HG03097 (cell line): Measurements from ENCODE around the gene CEACAM1.
"Not testable (repeated sequence)": the region's sequence is repeated elsewhere in the genome, so short reads cannot be mapped to it uniquely, and the experiment has no call there.

Source experiments
- ATAC-seq: cut with Tn5 transposase; IDR thresholded peaks from one replicate; pipeline ENCODE4 v1.9.1; 2021; ENCODE audit not compliant: unreplicated experiment, low FRiP score

Gene CEACAM1

GRCh38 chr19:42478765-42479311 is 49.4 kb downstream of the CEACAM1 start:
- ATAC-seq = no peak

GRCh38 chr19:42477933-42478332 is 50.3 kb downstream of the CEACAM1 start:
- ATAC-seq = no peak

- ATAC-seq = no peak
Observed at GRCh38 chr19:42477117-42477516, 51.2 kb downstream of the CEACAM1 start.

- no peak for ATAC-seq
Observed at GRCh38 chr19:42475366-42475765, 52.9 kb downstream of the CEACAM1 start.

DNA sequence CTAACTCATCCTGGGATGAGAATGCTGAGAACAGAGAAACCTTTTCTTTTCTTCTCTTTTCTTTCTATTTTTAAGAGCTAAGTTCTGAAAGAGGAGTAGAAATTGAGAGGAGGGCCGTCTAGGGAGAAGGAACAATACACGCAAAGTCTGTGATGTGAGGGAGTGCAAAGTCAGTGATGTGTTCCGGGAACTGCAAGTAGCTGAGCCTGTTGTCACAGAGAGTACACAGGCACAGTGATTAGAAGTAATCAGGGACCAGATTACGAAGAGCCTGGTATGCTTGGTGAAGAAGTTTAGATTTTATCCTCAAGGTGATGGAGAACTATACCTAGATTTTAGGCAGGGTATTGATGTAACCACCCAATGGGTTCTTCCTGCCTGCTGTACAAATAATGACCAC is 53.5 kb downstream of the CEACAM1 start:
- ATAC-seq = no peak

- ATAC-seq = no peak
Observed at GRCh38 chr19:42473686-42474085, 54.6 kb downstream of the CEACAM1 start.

GRCh38 chr19:42472402-42473147 is 55.7 kb downstream of the CEACAM1 start:
- ATAC-seq = no peak

DNA sequence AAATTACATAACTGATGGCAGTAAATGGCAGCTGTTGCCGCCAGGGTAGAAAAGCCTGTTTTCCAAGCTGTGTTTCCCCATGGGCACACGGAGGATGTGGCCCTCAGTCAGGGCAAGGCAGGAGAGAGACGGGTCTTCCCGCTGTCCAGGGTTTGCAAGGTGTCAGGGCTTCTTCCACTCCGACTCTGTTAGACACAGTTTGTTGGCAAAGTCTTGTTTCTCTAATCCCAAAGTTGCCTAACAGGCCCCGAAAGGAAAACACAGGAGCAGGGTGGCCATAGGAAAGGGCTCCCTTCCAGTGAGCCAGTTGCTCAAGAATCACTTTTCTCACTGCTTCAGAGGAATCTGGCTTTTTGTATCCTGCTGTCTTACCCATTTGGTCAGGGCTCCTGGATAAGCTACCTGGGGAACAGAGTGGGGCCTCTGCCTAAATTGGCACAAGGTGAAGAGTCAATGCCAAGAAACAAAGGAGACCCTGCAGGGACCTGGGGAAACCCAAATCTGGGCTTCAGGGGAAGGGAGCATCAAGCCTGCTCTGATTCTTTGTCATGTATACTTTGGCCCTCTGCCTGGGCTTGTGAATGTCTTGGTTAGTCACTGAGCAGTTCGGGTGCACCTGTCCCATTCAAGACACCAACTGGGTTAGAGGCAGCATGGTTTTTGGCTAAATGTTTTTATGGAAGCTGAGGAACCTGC is 56.6 kb downstream of the CEACAM1 start:
- ATAC-seq = no peak

- ATAC-seq = no peak
Observed at GRCh38 chr19:42469311-42470235, 58.7 kb downstream of the CEACAM1 start.

DNA sequence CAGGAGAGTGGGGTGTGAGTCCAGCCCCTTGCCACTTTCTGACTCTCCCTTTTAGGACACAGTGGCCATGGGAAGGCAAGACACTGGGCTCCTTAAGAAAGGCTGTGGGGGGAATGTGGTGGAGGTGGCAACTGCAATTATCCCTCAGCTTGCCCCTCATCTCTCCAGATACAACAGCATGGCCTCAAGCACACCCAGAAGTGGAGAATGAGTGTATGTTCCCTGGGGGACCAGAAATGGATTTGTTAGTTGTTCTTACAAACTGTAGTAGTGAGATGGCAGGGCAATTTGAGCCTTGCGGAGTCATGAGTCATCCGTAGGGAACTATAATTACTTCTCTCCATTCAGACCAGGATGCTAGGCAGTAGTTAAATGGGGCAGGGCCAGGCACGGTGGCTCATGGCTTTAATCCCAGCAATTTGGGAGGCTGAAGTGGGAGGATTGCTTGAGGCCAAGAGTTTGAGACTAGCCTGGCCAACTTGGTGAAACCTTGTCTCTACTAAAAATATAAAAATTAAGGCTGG is 59.9 kb downstream of the CEACAM1 start:
- no peak for ATAC-seq

GRCh38 chr19:42467183-42467760 is 61.0 kb downstream of the CEACAM1 start:
- no peak for ATAC-seq

GRCh38 chr19:42466521-42467182 is 61.6 kb downstream of the CEACAM1 start:
- ATAC-seq = no peak

DNA sequence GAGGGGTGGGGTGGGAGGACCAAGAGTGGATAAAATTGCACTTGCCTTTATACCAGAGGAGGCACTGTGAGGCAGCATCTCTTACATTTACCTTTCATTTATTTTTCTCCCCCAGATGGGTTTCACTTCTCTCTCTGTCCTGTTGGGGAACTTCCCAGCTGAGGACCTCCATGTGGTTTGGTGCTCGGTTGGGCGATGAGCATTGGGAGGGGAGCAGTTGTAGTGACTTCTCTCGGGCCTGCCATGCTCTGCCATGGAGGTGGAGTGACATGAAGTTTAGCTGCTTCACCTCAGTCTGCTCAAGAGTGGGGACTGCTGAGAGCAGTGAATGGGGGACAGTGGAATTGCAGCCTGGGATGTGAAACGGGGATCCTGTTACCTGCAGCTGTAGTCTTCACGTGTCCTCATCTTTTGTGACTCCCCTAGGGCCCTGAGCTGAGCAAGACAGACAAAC is 62.4 kb downstream of the CEACAM1 start:
- ATAC-seq = no peak

DNA sequence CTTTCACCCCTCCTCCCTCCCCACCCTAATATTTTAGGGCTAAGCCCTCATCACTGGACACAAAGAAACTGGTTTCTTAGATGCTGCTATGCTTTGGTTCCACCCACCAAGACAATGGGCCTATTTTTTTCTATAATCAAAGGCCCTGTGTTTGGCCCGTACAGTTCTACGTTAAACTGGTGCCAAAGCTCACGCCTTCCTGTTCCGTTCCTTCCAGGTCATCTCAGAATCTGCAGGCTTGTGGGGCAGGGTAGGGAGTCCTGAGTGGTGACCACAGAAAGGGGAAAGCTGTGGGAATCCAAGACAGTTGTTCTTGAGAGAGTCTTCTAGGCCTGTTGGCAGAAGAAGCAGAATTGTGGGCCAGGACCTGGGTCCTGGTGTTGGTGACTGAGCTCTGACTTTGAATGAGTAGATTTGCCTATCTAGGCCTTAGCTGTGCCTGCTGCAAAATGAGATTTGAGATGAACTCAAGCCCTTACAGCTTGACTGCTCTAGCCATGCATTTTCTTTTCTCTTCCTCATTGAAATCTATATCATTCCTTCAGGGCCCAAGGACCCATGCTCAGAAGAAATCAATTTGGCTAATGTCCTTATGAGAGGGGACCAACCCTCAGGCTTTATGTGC is 66.5 kb downstream of the CEACAM1 start:
- ATAC-seq = no peak

DNA sequence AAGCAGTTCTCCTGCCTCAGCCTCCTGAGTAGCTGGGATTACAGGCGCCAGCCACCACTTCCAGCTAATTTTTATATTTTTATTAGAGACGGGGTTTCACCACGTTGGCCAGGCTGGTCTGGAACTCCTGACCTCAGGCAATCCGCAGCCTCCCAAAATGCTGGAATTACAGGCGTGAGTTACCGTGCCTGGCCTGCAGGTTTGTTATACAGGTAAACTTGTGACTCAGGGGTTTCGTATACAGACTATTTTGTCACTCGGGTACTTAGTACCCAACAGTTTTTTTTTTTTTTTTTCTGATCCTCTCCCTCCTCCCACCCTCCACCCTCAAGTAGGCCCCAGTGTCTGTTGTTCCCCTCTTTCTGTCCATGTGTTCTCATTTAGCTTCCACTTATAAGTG is 67.0 kb downstream of the CEACAM1 start:
- not testable (repeated sequence) for ATAC-seq

DNA sequence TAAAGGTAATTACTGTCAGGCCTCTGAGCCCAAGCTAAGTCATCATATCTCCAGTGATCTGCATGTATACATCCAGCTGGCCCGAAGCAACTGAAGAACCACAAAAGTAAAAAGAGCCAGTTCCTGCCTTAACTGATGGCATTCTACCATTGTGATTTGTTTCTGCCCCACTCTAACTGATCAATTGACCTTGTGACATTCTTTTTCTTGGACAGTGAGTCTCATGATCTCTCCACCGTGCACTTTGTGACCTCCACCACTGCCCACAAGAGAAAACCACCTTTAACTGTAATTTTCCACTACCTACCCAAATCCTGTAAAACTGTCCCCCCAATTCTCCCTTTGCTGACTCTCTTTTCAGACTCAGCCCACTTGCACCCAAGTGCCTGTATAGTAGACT is 68.4 kb downstream of the CEACAM1 start:
- no peak for ATAC-seq
